HG03196 (cell line): ENCODE results near the gene TMEM273.
A peak's percentile ranks its signal among the peaks of the same experiment; 100 is the strongest.

ENCODE experiments used
- ATAC-seq: cut with Tn5 transposase; IDR thresholded peaks from one replicate; pipeline ENCODE4 v1.9.1; 2021; ENCODE audit not compliant: unreplicated experiment

Gene TMEM273

GRCh38 chr10:49141541-49142332 lies 46.5 kb downstream of the TMEM273 start:
- ATAC-seq: peak; percentile 51

DNA sequence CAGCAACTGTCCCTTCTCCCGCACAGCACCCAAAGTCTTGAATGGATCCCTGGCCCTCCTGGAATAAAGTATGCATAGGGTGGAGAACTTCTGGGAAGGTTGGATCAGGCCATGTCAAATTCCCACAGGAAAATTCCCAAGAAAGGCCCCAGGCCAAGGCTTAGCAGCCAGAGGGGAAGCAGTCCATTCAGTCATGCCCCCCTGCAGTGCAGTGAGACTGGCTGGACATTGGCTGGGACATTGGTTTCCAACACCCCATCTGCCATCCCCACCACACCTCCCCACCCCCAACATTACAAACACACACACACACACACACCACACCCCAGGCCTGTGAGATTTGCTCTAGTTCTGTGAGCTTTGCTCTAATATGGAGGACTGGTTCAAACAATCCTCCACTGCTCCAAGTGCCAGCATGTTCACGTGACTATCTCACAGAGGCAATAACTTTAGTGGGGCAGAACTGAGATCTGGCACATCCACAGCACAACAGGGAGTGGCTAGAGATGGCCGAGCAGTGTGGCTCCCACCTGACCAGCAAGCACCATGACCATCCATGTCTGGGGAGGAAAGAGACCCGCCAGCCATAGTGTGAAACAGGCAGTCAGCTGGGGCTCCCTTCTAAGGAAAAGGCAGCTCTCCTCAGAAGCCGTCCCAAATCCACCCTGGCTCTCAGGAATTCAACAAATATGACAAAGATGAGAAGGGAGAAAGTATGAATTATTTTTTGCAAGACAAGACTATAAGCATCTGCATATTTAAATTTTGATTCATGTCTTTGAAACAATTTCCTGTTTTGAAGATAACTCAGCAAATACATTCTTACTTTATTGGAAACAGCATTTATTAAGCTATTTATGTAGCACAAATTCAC lies 47.6 kb downstream of the TMEM273 start:
- ATAC-seq: no peak

- no peak for ATAC-seq
These were observed 48.4 kb downstream of the TMEM273 start for GRCh38 chr10:49139846-49140195.

DNA sequence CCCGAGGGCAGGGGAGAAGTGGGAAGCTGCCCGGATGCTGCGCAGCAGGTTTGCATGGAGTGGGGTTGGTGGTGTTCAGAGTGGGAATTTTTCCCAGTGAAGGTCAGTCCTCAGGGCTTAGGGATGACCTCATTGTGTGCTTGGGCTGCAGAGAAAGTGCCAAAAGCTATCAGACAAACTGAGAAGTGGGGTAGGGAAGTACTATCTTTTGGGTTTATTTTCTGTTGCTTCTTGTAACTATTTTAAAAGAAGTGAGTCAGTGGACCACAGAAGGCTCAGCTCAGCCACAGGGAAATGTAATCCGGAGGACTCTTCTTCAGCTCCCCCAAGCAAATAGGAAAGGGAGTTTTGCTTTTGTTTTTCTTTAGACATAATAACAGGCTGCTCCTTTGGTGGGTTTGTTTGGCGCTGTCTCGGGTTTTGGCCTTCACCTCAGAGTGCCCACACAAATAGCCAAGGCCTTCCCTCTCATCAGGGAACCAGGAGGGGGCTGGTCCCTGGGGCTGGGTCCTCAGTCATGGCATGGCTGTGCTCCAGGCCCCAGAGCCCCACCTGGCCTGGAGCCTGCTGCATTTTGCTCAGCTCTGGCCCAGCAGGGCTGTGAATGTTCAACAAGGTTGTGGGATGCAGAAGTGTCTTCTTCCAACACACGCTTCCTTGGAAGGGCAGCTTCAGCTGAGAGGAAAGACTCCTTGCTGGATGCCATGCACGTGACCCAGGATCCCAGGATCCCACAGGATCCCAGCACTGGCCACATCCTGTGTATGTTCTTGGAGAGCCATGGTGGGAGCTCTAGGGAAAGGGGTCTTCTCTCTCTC lies 49.0 kb downstream of the TMEM273 start:
- ATAC-seq: no peak

GRCh38 chr10:49138361-49138891 lies 49.8 kb downstream of the TMEM273 start:
- ATAC-seq: no peak

DNA sequence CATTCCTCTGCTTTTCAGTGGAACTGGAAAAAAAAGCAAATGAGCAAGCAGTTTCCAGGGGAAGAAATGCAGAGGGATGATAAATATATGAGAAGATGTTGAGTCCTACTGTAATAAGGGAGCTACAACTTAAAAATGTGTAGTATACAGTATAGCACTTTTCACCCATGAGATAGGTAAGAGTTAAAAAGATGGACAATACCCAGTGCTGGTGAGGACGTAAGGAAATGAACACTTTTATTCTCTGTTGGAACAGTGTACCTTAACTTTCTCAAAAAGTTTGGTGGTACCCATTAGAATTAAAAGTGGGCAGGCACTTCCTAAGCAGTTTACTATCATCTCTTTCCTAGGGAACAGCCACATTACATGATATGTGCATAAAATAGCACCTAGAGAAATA lies 51.7 kb downstream of the TMEM273 start:
- no peak for ATAC-seq

DNA sequence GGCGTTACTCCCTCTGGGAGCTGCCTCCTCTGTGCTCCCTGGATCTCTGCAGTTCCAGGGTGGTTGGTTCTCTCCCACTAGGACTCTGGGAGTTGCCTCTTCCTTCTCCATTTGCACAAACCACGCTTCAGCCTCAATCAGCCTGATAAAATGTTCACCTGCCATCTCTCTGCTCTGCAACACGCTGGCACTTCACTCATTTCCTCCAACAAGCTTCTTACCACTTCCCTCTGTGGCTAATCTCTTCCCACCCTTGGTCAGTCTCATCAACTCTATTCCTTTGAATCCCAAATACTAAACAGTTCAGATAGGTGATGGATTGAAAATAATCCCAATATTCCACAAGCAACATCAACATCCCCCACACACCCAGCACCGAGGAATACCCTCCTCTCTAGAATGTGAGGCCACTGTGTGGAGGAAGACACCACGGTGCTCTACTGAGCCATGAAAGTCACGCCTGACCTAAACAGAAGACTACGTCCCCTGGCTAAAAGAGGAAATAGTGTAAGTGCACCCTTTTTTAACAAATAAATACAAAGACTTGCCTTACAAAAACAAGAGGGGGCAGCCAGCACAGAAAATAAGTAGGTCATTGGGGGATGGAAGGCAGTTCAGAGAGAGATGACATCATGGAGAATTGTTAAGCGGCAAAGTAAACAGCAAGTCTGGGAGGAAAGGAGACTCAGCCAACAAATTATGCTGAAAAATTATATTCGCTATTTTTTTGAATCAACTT lies 52.4 kb downstream of the TMEM273 start:
- ATAC-seq: peak; percentile 54

DNA sequence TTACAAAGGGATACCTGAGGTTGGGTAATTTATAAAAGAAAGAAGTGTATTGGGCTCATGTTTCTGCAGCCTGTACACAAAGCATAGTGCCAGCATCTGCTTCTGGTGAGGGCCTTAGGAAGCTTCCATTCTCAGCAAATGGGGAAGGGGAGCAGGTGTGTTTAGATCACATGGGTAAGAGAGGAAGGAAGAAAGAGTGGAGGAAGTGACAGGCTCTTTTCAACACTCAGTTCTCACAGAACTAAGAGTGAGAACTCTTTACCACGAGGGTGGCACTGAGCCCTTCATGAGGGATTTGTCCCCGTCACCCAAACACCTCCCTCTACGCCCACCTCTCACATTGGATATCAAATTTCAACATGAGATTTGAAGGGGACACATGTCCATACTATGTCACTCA lies 53.9 kb downstream of the TMEM273 start:
- no peak for ATAC-seq

DNA sequence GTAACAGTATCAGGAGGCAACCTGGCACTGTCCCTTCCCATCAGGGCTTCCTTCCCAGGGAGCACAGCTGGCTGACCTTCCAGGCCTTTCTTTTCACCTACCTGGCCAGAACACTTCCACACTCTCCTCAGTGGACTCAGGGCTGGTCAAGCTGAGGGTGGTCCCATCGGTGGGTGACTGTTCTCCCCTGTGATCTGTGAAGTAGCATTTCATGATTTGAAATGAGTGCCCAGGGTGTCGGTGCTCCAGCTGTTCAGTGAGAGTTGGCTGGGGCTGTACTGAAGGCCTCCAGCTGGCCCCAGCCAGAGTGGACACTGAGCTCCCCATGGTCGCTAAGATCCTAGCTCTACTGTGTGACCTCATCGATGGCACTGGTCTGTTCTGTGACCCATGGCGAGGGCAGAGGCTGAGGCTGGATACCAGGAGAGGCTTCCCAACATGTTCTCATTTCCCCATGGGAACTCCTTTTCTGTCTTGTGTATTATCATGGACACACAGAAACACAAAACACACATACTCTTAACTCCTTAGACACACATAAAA lies 54.4 kb downstream of the TMEM273 start, which contains the start of gene FAM170B:
Gene FAM170B, minus strand, starts transcription at position 316 of the 543 bp plus-strand sequence. Its CDS starts 103 bp downstream, at position 213.
- ATAC-seq: no peak

DNA sequence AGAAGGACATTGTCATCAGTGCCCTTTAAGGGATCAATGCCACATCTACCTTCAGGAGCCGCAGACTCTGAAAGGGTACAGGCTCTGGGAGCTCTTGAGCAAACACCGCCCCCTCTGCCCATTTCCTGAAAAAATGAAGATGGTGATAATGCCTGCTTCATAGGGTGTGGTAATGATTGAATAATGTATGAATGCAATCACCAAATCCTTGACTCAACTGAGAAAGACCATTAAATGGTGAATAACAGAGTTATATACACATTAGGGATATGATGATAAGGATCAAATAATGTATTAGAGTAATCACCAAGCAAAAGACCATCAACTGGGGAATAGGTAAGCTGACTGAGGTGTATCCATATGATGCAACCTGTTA lies 55.8 kb downstream of the TMEM273 start:
- ATAC-seq: no peak

GRCh38 chr10:49131507-49132361 lies 56.5 kb downstream of the TMEM273 start:
- no peak for ATAC-seq

GRCh38 chr10:49129376-49129775 lies 58.8 kb downstream of the TMEM273 start:
- ATAC-seq: no peak

- ATAC-seq: no peak
These were observed 59.3 kb downstream of the TMEM273 start for GRCh38 chr10:49128854-49129253.

- ATAC-seq: peak; percentile 56
These were observed 63.9 kb downstream of the TMEM273 start for GRCh38 chr10:49123981-49124950.

DNA sequence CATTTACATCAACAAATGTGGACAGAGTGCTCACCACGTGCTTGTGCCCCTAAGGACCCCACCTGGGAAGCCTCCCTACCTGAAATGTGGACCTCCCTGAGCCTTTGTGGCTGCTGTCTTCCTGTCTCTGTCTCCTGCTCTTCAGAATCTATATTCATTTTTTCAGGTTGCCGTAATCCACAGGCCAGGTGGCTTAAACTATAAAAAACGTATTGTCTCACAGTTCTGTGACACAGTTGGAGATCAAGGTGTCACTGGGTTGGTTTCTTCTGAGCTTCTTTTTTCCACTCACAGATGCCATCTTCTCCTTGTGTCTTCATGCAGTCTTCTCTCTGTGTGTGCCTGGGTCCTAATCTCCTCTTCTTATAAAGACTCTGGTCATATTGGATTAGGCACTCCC lies 67.3 kb downstream of the TMEM273 start:
- no peak for ATAC-seq

- no peak for ATAC-seq
These were observed 68.4 kb downstream of the TMEM273 start for GRCh38 chr10:49119746-49120145.

DNA sequence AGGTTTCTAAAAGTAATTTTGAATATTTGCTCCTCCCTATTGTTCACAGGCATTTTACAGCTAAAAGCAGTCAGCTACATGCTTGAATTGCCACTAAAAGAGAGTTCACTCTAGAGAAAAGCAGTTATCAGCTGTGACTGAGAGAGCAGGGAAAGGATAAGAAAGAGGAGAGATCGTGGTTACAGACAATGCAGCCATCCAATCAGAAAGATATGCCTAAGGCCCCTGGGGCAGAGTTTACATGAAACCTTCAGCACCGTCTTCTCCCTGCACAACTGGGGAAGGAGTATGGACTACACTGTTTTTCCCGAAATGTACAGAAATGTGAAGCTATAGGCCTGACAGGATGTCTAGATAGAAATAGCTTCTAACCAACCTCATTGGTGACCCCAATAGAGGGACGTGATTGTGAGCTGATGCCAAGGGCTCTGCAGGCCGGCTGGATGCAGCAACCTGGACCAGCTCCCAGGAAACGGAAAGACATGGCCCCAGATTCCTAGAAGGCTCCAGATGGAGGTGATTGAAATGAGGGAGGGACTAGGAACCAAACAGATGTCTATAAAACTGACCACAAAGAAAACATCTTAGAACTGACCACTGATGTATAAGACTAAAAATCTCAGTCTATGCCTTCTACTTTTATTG lies 69.6 kb downstream of the TMEM273 start:
- no peak for ATAC-seq
